ENCODE results near the gene TMEM174.
"Not testable (repeated sequence)": the region's sequence is repeated elsewhere in the genome, so short reads cannot be mapped to it uniquely, and the experiment has no call there.

Gene TMEM174

GRCh38 chr5:73197637-73198257 is 24.8 kb downstream of the TMEM174 start:
- no peak for DNase-seq

GRCh38 chr5:73198833-73199592 is 26.0 kb downstream of the TMEM174 start:
- DNase-seq: no peak

- no peak for DNase-seq
Observed at GRCh38 chr5:73199671-73200070, 26.7 kb downstream of the TMEM174 start.

GRCh38 chr5:73201547-73202513 is 28.8 kb downstream of the TMEM174 start:
- DNase-seq: no peak

GRCh38 chr5:73204332-73204731 is 31.3 kb downstream of the TMEM174 start:
- peak; percentile 68 for DNase-seq

- no peak for DNase-seq
Observed at GRCh38 chr5:73204733-73205132, 31.7 kb downstream of the TMEM174 start.

GRCh38 chr5:73205305-73205704 is 32.3 kb downstream of the TMEM174 start:
- DNase-seq: no peak

GRCh38 chr5:73207239-73207638 is 34.2 kb downstream of the TMEM174 start:
- not testable (repeated sequence) for DNase-seq

GRCh38 chr5:73209075-73209474 is 36.1 kb downstream of the TMEM174 start:
- not testable (repeated sequence) for DNase-seq

- not testable (repeated sequence) for DNase-seq
Observed at GRCh38 chr5:73212693-73213092, 39.7 kb downstream of the TMEM174 start.

- DNase-seq: no peak
Observed at GRCh38 chr5:73213566-73213998, 40.6 kb downstream of the TMEM174 start.

- DNase-seq: no peak
Observed at GRCh38 chr5:73214306-73214705, 41.3 kb downstream of the TMEM174 start.

GRCh38 chr5:73214996-73215395 is 42.0 kb downstream of the TMEM174 start:
- DNase-seq: no peak

- no peak for DNase-seq
Observed at GRCh38 chr5:73215531-73215890, 42.5 kb downstream of the TMEM174 start.

GRCh38 chr5:73215891-73216610 is 43.1 kb downstream of the TMEM174 start:
- DNase-seq: peak; percentile 42

GRCh38 chr5:73218552-73219171 is 45.7 kb downstream of the TMEM174 start:
- no peak for DNase-seq

GRCh38 chr5:73219336-73219735 is 46.3 kb downstream of the TMEM174 start:
- DNase-seq: not testable (repeated sequence)

GRCh38 chr5:73221161-73221560 is 48.2 kb downstream of the TMEM174 start:
- no peak for DNase-seq

- DNase-seq: no peak
Observed at GRCh38 chr5:73221726-73222125, 48.7 kb downstream of the TMEM174 start.

- DNase-seq: no peak
Observed at GRCh38 chr5:73222173-73222572, 49.2 kb downstream of the TMEM174 start.

Data from DMS79 (cell line).